RWPE1 (cell line): ENCODE data around the gene LRRC25.
A peak's percentile ranks its signal among the peaks of the same experiment; 100 is the strongest.

Experiments used
- CTCF ChIA-PET: fragments of 350-600 bp; sonication (Branson Sonifier 250); formaldehyde crosslinking; extraction: SDS; loops from one replicate; lab custom pipeline; 2021; lab: Yijun Ruan, JAX
- POLR2A ChIA-PET: fragments of 400-600 bp; formaldehyde crosslinking; extraction: SDS; loops from one replicate; lab custom pipeline; 2020; ENCODE audit warnings: antibody characterized with exemption; ENCODE audit not compliant: low non-redundant PET; lab: Yijun Ruan, JAX
- DNase-seq: peaks from one replicate; pipeline ENCODE4 v3.0.0; 2012; ENCODE audit warnings: low spot score
- H3K27ac ChIP-seq: fragments of 450-650 bp; 2 replicates; pipeline ENCODE4 v1.5.1; 2017
- CTCF ChIP-seq: fragments of 450-650 bp; conservative IDR thresholded peaks from 2 replicates; pipeline ENCODE4 v1.5.1; 2017; ENCODE audit warnings: low read depth, mild to moderate bottlenecking

LRRC25 gene

GRCh38 chr19:18432275-18433014, 35.0 kb upstream of the LRRC25 start:
- TF ChIP-seq CTCF, result no peak
- H3K27ac ChIP-seq, result peak overlapping the region; percentile 94
- CTCF ChIA-PET, result no interaction called here
- POLR2A ChIA-PET, result interaction anchor here (0.6 kb wide), 1 partner anchor 17 kb away, joined by 3 read pairs; no protein-coding TSS in a partner anchor
- no peak for DNase-seq

GRCh38 chr19:18431351-18432197, 34.2 kb upstream of the LRRC25 start:
- peak overlapping the region; percentile 94 for H3K27ac ChIP-seq
- DNase-seq, result no peak
- ChIA-PET POLR2A (no interaction called here), CTCF (no interaction called here)
- TF ChIP-seq CTCF, result no peak

- DNase-seq, result no peak
- TF ChIP-seq CTCF, result no peak
- peak overlapping the region; percentile 86 for H3K27ac ChIP-seq
- ChIA-PET POLR2A (no interaction called here), CTCF (no interaction called here)
Measured at GRCh38 chr19:18430417-18431144, 33.2 kb upstream of the LRRC25 start.

GRCh38 chr19:18429717-18430416, 32.4 kb upstream of the LRRC25 start:
- H3K27ac ChIP-seq, result peak overlapping the region; percentile 86
- no peak for TF ChIP-seq CTCF
- no peak for DNase-seq
- ChIA-PET POLR2A (no interaction called here), CTCF (interaction anchor here (0.5 kb wide), 1 partner anchor 253 kb away, joined by 4 read pairs; no protein-coding TSS in a partner anchor)

GRCh38 chr19:18428787-18429674, 31.6 kb upstream of the LRRC25 start:
- DNase-seq, result no peak
- no peak; the same call in 1 of the 2 replicates for TF ChIP-seq CTCF
- H3K27ac ChIP-seq, result peak overlapping the region; percentile 86
- CTCF ChIA-PET, result interaction anchor here (0.5 to 0.6 kb wide), 2 partner anchors 54 to 254 kb away, joined by 4 to 5 read pairs; no protein-coding TSS in a partner anchor
- POLR2A ChIA-PET, result interaction anchor here (0.6 kb wide), 1 partner anchor 137 kb away, joined by 3 read pairs; no protein-coding TSS in a partner anchor
